NCI-H460 (cell line): ENCODE measurements around the gene TUBGCP4. TPM values are rescaled to one million over a fixed set of nuclear protein-coding genes. Genes with fewer than 3 reads are reported as not detected.
"Not testable (repeated sequence)": the region's sequence is repeated elsewhere in the genome, so short reads cannot be mapped to it uniquely, and the experiment has no call there.

Experiments used
- DNase-seq: peaks from one replicate; pipeline ENCODE4 v3.0.0-alpha.2; 2016; ENCODE audit warnings: low read depth; ENCODE audit errors: extremely low read depth
- total RNA-seq: library from RNA; depleted of rRNA; stranded (reverse); fragments of >200 nt; shearing (Covaris generic); gene quantifications from 2 replicates; pipeline ENCODE4 v1.2.3, GENCODE V29; 2014

The TUBGCP4 gene
- total RNA-seq, 1 experiment from 2014 or later: 13.7 TPM

GRCh38 chr15:43393592-43393991 lies 22.7 kb downstream of the TUBGCP4 start:
- DNase-seq: not testable (repeated sequence)

GRCh38 chr15:43402255-43402654 lies 31.4 kb downstream of the TUBGCP4 start:
- DNase-seq: no peak

GRCh38 chr15:43403616-43404015 lies 32.7 kb downstream of the TUBGCP4 start:
- DNase-seq: no peak

- no peak for DNase-seq
Measured at GRCh38 chr15:43404130-43404529, 33.2 kb downstream of the TUBGCP4 start.

- no peak for DNase-seq
Measured at GRCh38 chr15:43406189-43406588, 35.3 kb downstream of the TUBGCP4 start.

- DNase-seq: no peak
Measured at GRCh38 chr15:43406808-43407207, 35.9 kb downstream of the TUBGCP4 start.

- DNase-seq: no peak
Measured at GRCh38 chr15:43408789-43409188, 37.9 kb downstream of the TUBGCP4 start.

- DNase-seq: peak; percentile 42
Measured at GRCh38 chr15:43410572-43411214, 39.8 kb downstream of the TUBGCP4 start.

- no peak for DNase-seq
Measured at GRCh38 chr15:43412096-43412495, 41.2 kb downstream of the TUBGCP4 start.

- no peak for DNase-seq
Measured at GRCh38 chr15:43414196-43414595, 43.3 kb downstream of the TUBGCP4 start.

GRCh38 chr15:43420435-43420834 lies 49.5 kb downstream of the TUBGCP4 start:
- no peak for DNase-seq

- no peak for DNase-seq
Measured at GRCh38 chr15:43420876-43421275, 50.0 kb downstream of the TUBGCP4 start.

- DNase-seq: no peak
Measured at GRCh38 chr15:43423793-43424192, 52.9 kb downstream of the TUBGCP4 start.

- no peak for DNase-seq
Measured at GRCh38 chr15:43429687-43430086, 58.8 kb downstream of the TUBGCP4 start.

GRCh38 chr15:43433165-43433564 lies 62.3 kb downstream of the TUBGCP4 start:
- DNase-seq: no peak

- no peak for DNase-seq
Measured at GRCh38 chr15:43433661-43434303, 62.9 kb downstream of the TUBGCP4 start.

- DNase-seq: no peak
Measured at GRCh38 chr15:43434446-43434845, 63.5 kb downstream of the TUBGCP4 start.

- no peak for DNase-seq
Measured at GRCh38 chr15:43436395-43436794, 65.5 kb downstream of the TUBGCP4 start.

GRCh38 chr15:43439268-43439667 lies 68.4 kb downstream of the TUBGCP4 start:
- DNase-seq: no peak

GRCh38 chr15:43440721-43441281 lies 69.9 kb downstream of the TUBGCP4 start:
- peak; percentile 94 for DNase-seq

GRCh38 chr15:43441316-43441715 lies 70.4 kb downstream of the TUBGCP4 start:
- no peak for DNase-seq

GRCh38 chr15:43446344-43446743 lies 75.4 kb downstream of the TUBGCP4 start:
- DNase-seq: no peak
